OCI-LY7 (cell line): ENCODE measurements around the gene DEFB119. TPM values are rescaled to one million over a fixed set of nuclear protein-coding genes. Genes with fewer than 3 reads are reported as not detected.
"Not testable (repeated sequence)": the region's sequence is repeated elsewhere in the genome, so short reads cannot be mapped to it uniquely, and the experiment has no call there.

Experiments used
- Bru-seq: library from RNA; stranded (reverse); fragments of 400-500 nt; gene quantifications from one replicate; lab custom pipeline; 2021; lab: Mats Ljungman, UMichigan
- BruChase-seq, 2 experiments: library from RNA; stranded (reverse); fragments of 400-500 nt; gene quantifications; one replicate each; lab custom pipeline; 2021; lab: Mats Ljungman, UMichigan
- BruUV-seq: library from RNA; stranded (reverse); fragments of 400-500 nt; replicated peaks from 2 replicates; lab custom pipeline; 2021; lab: Mats Ljungman, UMichigan
- CTCF ChIA-PET: fragments of 300-600 bp; sonication (Branson Sonifier 250); formaldehyde crosslinking; loops from one replicate; lab custom pipeline; 2022; ENCODE audit warnings: antibody characterized with exemption; ENCODE audit not compliant: unreplicated experiment; lab: Charles Lee
- POLR2A ChIA-PET: fragments of 300-600 bp; sonication (Branson Sonifier 250); formaldehyde crosslinking; loops from one replicate; lab custom pipeline; 2022; ENCODE audit warnings: antibody characterized with exemption; lab: Charles Lee
- DNase-seq: peaks from one replicate; pipeline ENCODE4 v3.0.0-alpha.2; 2015; ENCODE audit warnings: low spot score
- H2AFZ ChIP-seq: fragments of 200-600 bp; sonication (generic), shearing (Covaris generic); 2 replicates; pipeline ENCODE4 v1.6.1; 2014; ENCODE audit warnings: mild to moderate bottlenecking, antibody characterized with exemption, low read length, moderate library complexity
- H3K27ac ChIP-seq: fragments of 200-600 bp; sonication (generic); 2 replicates; pipeline ENCODE4 v1.5.1; 2014; ENCODE audit warnings: mixed run types, low read depth, mild to moderate bottlenecking, moderate library complexity, low read length, inconsistent platforms; ENCODE audit not compliant: poor library complexity, severe bottlenecking
- H3K36me3 ChIP-seq: fragments of 200-600 bp; sonication (generic); 2 replicates; pipeline ENCODE4 v1.6.1; 2014; ENCODE audit warnings: mild to moderate bottlenecking, antibody characterized with exemption, low read length, moderate library complexity, mixed read lengths; ENCODE audit not compliant: insufficient read depth
- H3K4me1 ChIP-seq: fragments of 200-600 bp; sonication (generic); 2 replicates; pipeline ENCODE4 v1.5.1; 2014; ENCODE audit warnings: mild to moderate bottlenecking, low read length; ENCODE audit not compliant: insufficient read depth, poor library complexity, severe bottlenecking
- H3K4me2 ChIP-seq: fragments of 200-600 bp; sonication (generic); 2 replicates; pipeline ENCODE4 v1.6.1; 2014; ENCODE audit warnings: mild to moderate bottlenecking, low read length
- H3K4me3 ChIP-seq: fragments of 200-600 bp; sonication (generic); 2 replicates; pipeline ENCODE4 v1.5.1; 2014; ENCODE audit warnings: mild to moderate bottlenecking, low read depth, low read length; ENCODE audit not compliant: poor library complexity, severe bottlenecking
- H3K79me2 ChIP-seq: fragments of 200-600 bp; sonication (generic); 2 replicates; pipeline ENCODE4 v1.6.1; 2016; ENCODE audit warnings: low read depth, mild to moderate bottlenecking, low read length, moderate library complexity, mixed read lengths; ENCODE audit not compliant: insufficient read depth
- H3K9me2 ChIP-seq: fragments of 200-600 bp; sonication (generic); 2 replicates; pipeline ENCODE4 v1.6.1; 2016; ENCODE audit warnings: mild to moderate bottlenecking, low read length, mixed read lengths; ENCODE audit not compliant: insufficient read depth
- H3K9me3 ChIP-seq: fragments of 200-600 bp; sonication (generic); 2 replicates; pipeline ENCODE4 v1.6.1; 2014; ENCODE audit warnings: mild to moderate bottlenecking, mixed run types, low read length, mixed read lengths
- H4K20me1 ChIP-seq: fragments of 200-600 bp; sonication (generic); 2 replicates; pipeline ENCODE4 v1.6.1; 2014; ENCODE audit warnings: mild to moderate bottlenecking, antibody characterized with exemption, low read length, moderate library complexity, mixed read lengths; ENCODE audit not compliant: insufficient read depth
- EZH2phosphoT487 ChIP-seq: fragments of 200-600 bp; sonication (generic); IDR thresholded peaks from 2 replicates; pipeline ENCODE4 v1.6.1; 2018; ENCODE audit warnings: low read depth, borderline replicate concordance, mild to moderate bottlenecking, mixed run types, antibody characterized with exemption, low read length, moderate library complexity, mixed read lengths
- intact Hi-C: fragments of 100-400 bp; cut with micrococcal nuclease; formaldehyde crosslinking; loops from one replicate; pipeline ENCODE4 v1.10.0; 2022; ENCODE audit not compliant: unreplicated experiment
- long read RNA-seq: library from polyadenylated mRNA; stranded (forward); transcript quantifications from one replicate; pipeline ENCODE4 v2.0.0, GENCODE V29; 2022
- total RNA-seq, 2 experiments: library from RNA; depleted of rRNA in 1 of 2; stranded (reverse); fragments of >200 nt in 1 of 2; shearing (Covaris generic) in 1 of 2; gene quantifications; 2 replicates each; pipeline ENCODE4 v1.2.3, GENCODE V29; 2014 to 2022
- TF ChIP-seq, protein P1 (sequence below): fragments of 200-600 bp; sonication (generic); conservative IDR thresholded peaks from 2 replicates; pipeline ENCODE4 v1.5.1; 2014; ENCODE audit warnings: mild to moderate bottlenecking, antibody characterized with exemption, low read length, moderate library complexity, mixed read lengths

Gene DEFB119, protein sequence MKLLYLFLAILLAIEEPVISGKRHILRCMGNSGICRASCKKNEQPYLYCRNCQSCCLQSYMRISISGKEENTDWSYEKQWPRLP
- not detected in 2 replicates for total RNA-seq (2014; rRNA removed; shearing (Covaris generic))
- total RNA-seq (2022): not detected in 2 replicates
- not detected for Bru-seq, nascent RNA
- BruChase-seq, experiment 1, labeled RNA remaining after a 6-hour chase: not detected
- BruChase-seq, experiment 2, labeled RNA remaining after a 2-hour chase: not detected
- long read RNA-seq: 0 reads

DNA sequence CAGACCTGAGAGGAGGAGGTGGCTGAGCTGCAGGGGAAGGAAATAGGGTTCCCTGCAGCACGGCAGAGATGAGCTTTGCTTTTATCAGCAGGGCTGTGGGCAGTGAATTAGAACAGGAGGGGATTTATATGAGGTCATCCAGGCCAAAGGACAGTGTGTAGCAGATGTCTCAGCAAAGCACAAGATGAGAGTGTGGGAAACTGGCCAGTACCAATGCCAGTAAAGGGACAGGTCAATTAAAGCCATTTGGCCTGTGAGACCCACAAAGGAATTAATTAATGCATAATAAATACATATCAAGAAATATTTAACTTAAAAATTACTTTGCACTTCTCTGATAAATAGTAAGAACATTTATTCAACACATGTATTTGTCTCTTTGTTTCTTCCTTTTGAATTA lies at the start of gene DEFB119:
DEFB119 (minus strand) TSS at position 101 of the 400 bp plus-strand sequence. CDS start 107 bp downstream, outside the sequence.
- DNase-seq: no peak
- intact Hi-C loops: no loop called here
- Histone ChIP-seq H3K79me2 (no peaks in the 10 kb centered on the region), H3K9me2 (no peaks in the 10 kb centered on the region), H3K4me1 (no peaks in the 10 kb centered on the region), H2AFZ (no peak within 1 kb of the TSS), H3K9me3 (no peaks in the 10 kb centered on the region), H4K20me1 (no peaks in the 10 kb centered on the region), H3K4me2 (no peak within 1 kb of the TSS), H3K4me3 (no peak within 1 kb of the TSS), H3K36me3 (no peaks in the 10 kb centered on the region), H3K27ac (no peak within 1 kb of the TSS)
- ChIA-PET POLR2A (no interaction called here), CTCF (no interaction called here)
- no peak for TF ChIP-seq EZH2phosphoT487
- TF ChIP-seq, protein P1, sequence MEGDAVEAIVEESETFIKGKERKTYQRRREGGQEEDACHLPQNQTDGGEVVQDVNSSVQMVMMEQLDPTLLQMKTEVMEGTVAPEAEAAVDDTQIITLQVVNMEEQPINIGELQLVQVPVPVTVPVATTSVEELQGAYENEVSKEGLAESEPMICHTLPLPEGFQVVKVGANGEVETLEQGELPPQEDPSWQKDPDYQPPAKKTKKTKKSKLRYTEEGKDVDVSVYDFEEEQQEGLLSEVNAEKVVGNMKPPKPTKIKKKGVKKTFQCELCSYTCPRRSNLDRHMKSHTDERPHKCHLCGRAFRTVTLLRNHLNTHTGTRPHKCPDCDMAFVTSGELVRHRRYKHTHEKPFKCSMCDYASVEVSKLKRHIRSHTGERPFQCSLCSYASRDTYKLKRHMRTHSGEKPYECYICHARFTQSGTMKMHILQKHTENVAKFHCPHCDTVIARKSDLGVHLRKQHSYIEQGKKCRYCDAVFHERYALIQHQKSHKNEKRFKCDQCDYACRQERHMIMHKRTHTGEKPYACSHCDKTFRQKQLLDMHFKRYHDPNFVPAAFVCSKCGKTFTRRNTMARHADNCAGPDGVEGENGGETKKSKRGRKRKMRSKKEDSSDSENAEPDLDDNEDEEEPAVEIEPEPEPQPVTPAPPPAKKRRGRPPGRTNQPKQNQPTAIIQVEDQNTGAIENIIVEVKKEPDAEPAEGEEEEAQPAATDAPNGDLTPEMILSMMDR: no peak
- no TSS peak for BruUV-seq

DNA sequence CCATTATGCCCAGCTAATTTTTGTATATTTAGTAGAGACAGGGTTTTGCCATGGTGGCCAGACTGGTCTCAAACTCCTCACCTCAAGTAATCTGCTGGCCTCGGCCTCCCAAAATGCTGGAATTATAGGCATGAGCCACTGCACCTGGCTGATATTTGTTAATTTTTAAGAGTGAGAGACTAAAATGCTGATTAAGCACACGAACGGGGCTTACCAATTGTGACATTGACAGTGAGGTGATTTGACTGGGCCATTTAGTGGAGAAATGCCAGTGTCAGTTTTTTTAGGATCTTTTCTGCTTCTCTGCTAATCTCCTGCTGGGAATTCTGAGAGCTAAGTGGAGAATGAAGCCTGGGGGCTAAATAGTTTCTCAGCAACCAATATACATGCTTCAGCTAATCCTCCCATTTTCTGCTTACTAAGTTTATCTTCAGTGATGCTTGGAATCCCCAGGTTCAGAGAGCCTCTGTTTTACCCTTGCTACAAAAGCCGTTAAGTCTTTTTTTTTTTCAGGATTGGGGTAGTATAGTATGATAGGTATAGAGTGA lies 40.3 kb upstream of the DEFB119 start:
- POLR2A ChIA-PET: interaction anchor here (0.5 kb wide), 1 partner anchor 18 kb away, joined by 5 read pairs; no protein-coding TSS in a partner anchor
- intact Hi-C loops: no loop called here
- Histone ChIP-seq H2AFZ (no peak overlapping the region), H3K4me2 (no peak overlapping the region), H3K4me1 (no peaks in the 10 kb centered on the region), H3K4me3 (no peak overlapping the region), H3K27ac (no peak overlapping the region), H3K36me3 (no peaks in the 10 kb centered on the region), H3K79me2 (no peaks in the 10 kb centered on the region), H3K9me2 (no peaks in the 10 kb centered on the region), H3K9me3 (no peaks in the 10 kb centered on the region), H4K20me1 (no peaks in the 10 kb centered on the region)
- no peak for TF ChIP-seq EZH2phosphoT487
- TF ChIP-seq, protein P1: no peak
- CTCF ChIA-PET: no interaction called here
- no peak for DNase-seq
- no TSS peak for BruUV-seq

DNA sequence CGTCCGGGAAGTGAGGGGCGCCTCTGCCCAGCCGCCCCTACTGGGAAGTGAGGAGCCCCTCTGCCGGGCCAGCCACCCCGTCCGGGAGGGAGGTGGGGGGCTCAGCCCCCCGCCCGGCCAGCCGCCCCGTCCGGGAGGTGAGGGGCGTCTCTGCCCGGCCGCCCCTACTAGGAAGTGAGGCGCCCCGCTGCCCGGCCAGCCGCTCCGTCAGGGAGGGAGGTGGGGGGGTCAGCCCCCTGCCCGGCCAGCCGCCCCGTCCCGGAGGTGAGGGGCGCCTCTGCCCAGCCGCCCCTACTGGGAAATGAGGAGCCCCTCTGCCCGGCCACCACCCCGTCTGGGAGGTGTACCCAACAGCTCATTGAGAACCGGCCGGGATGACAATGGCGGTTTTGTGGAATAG lies 37.2 kb upstream of the DEFB119 start:
- H3K4me2 ChIP-seq, CTCF ChIA-PET, H2AFZ ChIP-seq, H3K9me3 ChIP-seq, H4K20me1 ChIP-seq, POLR2A ChIA-PET, H3K4me1 ChIP-seq, BruUV-seq, H3K79me2 ChIP-seq, intact Hi-C loops, H3K9me2 ChIP-seq, H3K27ac ChIP-seq, H3K4me3 ChIP-seq, H3K36me3 ChIP-seq, DNase-seq: not testable (repeated sequence)

DNA sequence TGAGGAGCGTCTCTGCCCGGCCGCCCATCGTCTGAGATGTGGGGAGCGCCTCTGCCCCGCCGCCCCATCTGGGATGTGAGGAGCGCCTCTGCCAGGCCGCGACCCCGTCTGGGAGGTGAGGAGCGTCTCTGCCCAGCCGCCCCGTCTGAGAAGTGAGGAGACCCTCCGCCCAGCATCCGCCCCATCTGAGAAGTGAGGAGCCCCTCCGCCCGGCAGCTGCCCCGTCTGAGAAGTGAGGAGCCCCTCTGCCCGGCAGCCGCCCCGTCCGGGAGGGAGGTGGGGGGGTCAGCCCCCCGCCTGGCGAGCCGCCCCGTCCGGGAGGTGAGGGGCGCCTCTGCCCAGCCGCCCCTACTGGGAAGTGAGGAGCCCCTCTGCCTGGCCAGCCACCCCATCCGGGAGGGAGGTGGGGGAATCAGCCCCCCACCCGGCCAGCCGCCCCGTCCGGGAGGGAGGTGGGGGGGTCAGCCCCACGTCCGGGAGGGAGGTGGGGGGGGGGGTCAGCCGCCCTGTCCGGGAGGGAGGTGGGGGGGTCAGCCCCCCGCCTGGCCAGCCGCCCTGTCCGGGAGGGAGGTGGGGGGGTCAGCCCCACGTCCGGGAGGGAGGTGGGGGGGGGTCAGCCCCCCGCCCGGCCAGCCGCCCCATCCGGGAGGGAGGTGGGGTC lies 36.6 kb upstream of the DEFB119 start:
- POLR2A ChIA-PET, H3K4me1 ChIP-seq, H3K79me2 ChIP-seq, H2AFZ ChIP-seq, CTCF ChIA-PET, DNase-seq, H3K4me2 ChIP-seq, H3K36me3 ChIP-seq, H4K20me1 ChIP-seq, BruUV-seq, H3K9me2 ChIP-seq, H3K9me3 ChIP-seq, intact Hi-C loops, H3K27ac ChIP-seq, H3K4me3 ChIP-seq: not testable (repeated sequence)
